Stimulated activated CD4-positive, alpha-beta T cell treated with anti-CD3 and anti-CD28 coated beads, Interleukin-12 subunit alpha, Interleukin-12 subunit beta, amount 100 ng/mL, for 4 hours (primary cell): ENCODE measurements around the gene RPL14.
A peak's percentile ranks its signal among the peaks of the same experiment; 100 is the strongest.
"Not testable (repeated sequence)": the region's sequence is repeated elsewhere in the genome, so short reads cannot be mapped to it uniquely, and the experiment has no call there.

Source experiments
- DNase-seq: peaks from one replicate; pipeline ENCODE4 v3.0.0-alpha.2; 2020

RPL14 gene

GRCh38 chr3:40456940-40457823 lies at the start of gene RPL14:
RPL14 (plus strand) TSS chr3:40457339; CDS start chr3:40457472, 133 bp downstream.
- DNase-seq, result peak; percentile 91

- DNase-seq, result no peak
Measured at GRCh38 chr3:40407611-40408010, 49.5 kb upstream of the RPL14 start.

DNA sequence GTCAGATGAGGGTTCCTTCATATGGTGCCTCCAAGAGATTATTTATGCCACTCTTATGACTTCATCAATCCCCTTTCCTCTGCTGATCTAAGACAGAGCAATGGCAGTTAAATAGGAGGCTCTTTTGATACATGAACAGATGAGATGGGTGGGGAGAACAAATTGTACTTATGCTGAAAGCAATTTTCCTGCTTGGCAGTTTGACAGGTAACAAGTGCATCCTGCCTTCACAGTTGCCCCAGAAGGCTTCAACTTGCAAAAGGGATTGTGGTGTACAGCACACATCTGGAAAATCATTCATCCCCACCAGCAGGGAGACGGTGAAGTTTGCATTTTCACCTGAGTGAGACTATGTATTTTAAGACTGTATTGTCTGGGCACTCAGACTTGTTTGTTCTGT lies 42.9 kb upstream of the RPL14 start:
- DNase-seq, result no peak

DNA sequence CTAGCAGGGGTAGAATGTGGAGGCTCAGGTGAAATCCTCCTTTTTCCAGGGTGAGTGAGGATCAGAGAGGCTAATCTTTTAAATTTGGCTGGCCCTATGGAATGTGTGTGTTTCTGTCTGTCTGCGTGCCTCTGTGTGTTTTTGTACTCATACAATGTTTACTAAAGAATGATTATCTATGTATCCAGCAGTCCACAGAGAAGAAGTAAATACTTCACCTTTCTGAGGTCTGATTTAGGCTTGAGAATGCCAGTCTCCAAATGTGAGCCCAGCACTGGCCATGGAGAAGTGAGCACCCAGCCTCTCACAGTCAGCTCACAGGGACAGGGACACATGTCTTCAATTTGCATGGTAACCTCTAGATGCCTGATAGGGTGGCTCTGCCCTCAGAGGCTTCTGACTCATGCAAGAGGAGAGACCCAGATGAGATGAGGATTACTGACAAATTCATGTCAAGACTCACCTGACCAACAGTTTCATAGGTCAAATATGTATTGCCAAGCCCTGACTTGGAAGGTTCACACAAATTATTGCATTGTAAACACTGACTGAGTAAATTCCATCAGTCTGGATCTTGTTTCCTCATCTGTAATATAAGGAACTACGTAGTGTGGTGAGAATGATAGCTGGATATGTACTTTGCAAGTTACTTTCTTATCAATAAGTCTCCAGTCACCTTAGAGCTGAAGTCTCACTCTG lies 39.1 kb upstream of the RPL14 start:
- no peak for DNase-seq

- DNase-seq, result no peak
Measured at GRCh38 chr3:40422861-40423260, 34.3 kb upstream of the RPL14 start.

GRCh38 chr3:40427045-40427669 lies 30.0 kb upstream of the RPL14 start:
- no peak for DNase-seq

DNA sequence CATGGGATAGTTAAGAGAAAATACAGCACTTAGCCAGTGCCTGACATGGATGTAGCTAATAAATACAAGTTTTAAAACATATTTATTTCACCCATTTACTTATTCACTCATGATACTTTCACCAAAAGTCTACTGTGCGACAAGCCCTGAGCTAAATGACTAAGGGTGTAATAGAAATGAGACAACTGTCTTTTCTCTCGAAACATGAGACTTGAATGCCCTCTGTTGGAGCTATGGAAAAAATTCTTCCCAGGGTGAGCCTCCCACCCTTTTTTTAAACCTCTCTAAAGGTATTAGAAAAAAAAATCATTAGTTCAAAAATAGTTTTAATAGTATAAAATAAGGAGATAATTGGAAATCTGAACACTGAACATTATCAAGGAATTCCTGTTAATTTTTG lies 24.3 kb upstream of the RPL14 start:
- no peak for DNase-seq

DNA sequence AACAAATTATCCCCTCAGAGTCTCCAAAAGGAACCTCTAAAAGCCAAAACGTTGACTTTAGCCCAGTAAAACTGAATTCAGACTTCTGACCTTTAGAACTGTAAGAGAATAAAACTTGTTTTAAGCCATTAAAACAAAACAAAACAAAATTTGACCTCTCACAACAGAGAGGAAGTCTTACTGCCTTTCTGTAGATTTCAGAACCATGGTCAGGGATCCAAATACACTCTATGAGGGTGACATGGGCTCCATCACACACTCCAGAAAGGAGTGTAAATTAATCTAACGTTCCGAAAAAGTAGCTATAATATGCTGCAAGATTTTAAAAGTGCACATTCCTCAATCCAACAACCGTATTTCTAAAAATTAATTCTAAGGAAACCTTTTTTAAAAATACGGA lies 19.2 kb upstream of the RPL14 start:
- DNase-seq, result no peak

DNA sequence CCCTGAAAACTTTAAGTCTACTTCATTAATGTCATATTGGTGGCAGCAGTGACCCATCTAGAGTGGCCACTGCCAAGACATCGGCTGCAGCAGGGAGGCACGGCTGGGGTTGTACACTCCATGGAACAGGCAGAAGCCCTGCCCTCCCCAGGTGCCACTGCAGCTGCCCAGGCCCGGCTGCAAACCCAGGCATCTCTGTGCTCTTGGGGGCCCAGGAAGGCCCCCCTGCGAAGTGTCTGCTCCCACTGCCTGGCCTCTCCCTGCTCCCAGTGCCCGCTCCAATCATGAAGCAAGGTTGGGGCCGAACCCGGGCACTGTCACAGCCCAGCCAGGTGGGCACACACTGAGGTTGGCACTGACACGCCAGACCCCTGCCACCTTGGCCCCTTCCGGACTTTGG lies 12.1 kb upstream of the RPL14 start:
- DNase-seq, result no peak

- no peak for DNase-seq
Measured at GRCh38 chr3:40445880-40446279, 11.3 kb upstream of the RPL14 start.

DNA sequence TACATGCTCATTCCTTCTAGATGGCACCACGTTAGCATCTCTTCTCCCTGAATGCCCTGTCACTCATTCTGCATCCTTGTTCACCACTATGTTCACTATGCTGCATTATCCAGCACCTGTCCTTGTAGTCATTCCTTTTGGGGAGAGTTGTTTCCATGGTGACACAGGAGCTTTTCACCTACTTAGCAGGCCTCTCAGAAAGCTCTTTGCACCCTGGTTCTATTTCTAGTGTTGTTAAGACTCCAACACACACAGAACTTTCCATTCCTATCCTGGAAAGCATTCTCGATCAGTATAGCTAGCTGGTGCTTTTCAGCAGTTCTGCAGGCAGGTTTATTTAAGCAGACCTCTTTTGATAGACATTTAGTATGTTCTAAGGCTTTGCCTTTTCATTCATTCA lies 6.7 kb upstream of the RPL14 start:
- DNase-seq, result no peak

- DNase-seq, result no peak
Measured at GRCh38 chr3:40451551-40451950, 5.6 kb upstream of the RPL14 start.

DNA sequence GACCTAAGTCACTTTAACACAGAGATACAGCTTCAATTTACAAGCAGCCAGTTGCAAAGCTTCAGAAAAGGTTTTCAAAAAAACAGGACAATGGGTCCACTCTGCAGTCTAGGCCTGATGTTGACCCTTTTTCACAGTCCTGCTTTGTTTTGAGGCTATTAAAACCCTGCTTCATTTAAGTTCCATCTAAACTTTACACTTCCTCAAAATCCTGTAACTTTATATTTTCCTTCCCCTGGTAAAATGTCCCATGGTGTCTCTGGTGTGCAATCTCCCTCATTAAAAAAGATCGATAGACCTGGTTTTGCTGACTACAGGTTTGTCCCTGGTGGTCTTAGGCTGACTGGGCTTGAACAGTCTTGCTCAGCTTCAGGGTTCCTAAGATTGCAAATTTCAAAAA lies 5.1 kb upstream of the RPL14 start:
- DNase-seq, result no peak

GRCh38 chr3:40452562-40452875 lies 4.6 kb upstream of the RPL14 start:
- DNase-seq, result no peak

GRCh38 chr3:40452876-40453730 lies 4.0 kb upstream of the RPL14 start:
- DNase-seq, result peak; percentile 90

DNA sequence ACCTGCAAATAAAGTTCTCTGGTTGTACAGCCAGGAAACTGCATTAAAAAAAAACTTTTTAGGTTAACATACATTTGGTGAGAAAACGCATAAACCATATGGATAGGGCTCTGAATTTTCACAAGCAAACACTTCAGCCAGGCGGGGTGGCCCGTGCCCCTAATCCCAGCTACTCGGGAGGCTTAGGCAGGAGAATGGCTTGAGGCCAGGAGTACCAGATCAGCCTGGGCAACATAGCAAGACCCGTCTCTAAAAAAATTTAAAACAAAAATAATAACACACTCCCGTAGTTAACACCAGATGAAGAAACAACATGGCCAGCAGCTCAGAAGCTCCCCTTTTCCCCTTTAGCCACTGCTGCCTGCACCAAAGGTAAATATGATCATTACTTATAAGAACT lies 3.2 kb upstream of the RPL14 start:
- no peak for DNase-seq

DNA sequence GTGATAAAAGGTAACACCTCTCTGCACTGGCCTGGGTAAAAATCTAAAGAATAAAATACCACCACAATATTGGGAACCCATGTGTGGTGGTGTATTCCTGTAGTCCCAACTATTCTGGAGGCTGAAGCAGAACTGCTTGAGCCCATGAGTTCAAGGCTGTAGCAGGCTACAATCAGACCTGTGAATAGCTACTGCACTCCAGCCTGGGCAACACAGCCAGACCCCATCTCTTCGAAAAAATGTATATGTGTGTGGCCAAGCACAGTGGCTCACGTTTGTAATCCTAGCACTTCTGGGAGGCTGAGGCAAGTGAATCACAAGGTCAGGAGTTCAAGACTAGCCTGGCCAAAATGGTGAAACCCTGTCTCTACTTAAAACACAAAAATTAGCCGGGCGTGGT lies 1.8 kb upstream of the RPL14 start:
- no peak for DNase-seq

GRCh38 chr3:40456279-40456939 lies 730 bp upstream of the RPL14 start:
- no peak for DNase-seq

DNA sequence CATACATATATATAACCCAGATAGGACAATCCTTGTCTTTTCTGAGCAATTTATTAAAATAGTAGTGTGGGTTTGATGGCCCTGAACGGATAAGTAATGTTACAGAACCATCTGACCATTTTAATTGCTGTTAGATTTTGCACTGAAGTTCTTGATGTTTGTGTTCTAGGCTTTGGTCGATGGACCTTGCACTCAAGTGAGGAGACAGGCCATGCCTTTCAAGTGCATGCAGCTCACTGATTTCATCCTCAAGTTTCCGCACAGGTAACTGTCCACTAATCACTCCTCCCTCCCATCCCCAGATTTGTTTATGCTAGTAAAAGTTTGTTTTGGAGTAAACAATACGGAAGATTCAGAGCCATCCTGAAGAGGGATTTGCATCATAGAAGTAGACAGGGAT lies 1.3 kb downstream of the RPL14 start:
- no peak for DNase-seq

- not testable (repeated sequence) for DNase-seq
Measured at GRCh38 chr3:40460481-40460880, 3.3 kb downstream of the RPL14 start.

DNA sequence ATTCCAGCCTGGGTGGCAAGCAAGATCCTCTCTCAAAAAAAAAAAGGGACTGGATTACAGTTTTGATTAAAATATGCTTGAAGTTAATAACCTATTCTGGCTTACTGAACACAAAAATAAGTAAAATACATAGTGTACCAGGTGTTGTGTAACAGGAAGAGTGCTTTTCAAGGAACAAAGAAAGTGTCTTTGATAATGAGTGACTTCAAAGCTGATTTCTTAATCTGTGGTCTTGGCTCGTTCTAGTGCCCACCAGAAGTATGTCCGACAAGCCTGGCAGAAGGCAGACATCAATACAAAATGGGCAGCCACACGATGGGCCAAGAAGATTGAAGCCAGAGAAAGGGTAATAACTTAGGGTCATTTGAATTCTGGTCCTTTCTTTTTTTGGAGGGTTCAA lies 4.0 kb downstream of the RPL14 start:
- DNase-seq, result no peak

DNA sequence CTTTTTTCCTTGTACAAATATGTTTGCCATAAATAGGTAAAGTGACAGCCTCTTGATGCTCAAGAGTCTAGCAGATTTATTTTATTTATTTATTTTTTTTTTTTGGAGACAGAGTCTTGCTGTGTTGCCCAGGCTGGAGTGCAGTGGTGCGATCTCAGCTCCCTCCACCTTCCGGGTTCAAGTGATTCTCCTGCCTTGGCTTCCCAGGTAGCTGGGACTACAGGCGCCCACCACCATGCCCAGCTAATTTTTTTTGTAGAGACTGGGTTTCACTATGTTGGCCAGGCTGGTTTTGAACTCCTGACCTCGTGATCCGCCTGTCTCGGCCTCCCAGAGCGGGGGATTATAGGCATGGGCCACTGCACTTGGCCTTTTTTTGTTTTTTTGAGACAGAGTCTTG lies 5.7 kb downstream of the RPL14 start:
- DNase-seq, result not testable (repeated sequence)

DNA sequence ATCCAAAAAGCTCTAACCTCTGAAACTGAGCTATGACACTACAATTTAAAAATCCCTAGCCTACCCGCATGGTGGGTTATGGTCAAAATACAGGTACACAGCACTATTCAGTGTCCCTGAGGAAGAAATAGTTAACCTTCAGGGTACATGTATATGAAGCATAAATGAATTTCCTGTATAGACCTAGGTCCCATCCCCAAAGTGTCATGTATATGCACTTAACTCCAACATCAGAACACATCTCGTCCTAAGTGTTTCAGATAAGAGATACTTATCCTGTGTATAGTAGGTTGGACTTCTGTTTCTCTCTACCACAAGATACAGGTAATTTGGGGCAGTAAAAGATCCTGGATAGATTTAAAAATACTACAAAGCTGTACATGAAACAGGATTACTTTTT lies 6.4 kb downstream of the RPL14 start:
- no peak for DNase-seq
